ENCODE data around the gene CLIC3.

DNA sequence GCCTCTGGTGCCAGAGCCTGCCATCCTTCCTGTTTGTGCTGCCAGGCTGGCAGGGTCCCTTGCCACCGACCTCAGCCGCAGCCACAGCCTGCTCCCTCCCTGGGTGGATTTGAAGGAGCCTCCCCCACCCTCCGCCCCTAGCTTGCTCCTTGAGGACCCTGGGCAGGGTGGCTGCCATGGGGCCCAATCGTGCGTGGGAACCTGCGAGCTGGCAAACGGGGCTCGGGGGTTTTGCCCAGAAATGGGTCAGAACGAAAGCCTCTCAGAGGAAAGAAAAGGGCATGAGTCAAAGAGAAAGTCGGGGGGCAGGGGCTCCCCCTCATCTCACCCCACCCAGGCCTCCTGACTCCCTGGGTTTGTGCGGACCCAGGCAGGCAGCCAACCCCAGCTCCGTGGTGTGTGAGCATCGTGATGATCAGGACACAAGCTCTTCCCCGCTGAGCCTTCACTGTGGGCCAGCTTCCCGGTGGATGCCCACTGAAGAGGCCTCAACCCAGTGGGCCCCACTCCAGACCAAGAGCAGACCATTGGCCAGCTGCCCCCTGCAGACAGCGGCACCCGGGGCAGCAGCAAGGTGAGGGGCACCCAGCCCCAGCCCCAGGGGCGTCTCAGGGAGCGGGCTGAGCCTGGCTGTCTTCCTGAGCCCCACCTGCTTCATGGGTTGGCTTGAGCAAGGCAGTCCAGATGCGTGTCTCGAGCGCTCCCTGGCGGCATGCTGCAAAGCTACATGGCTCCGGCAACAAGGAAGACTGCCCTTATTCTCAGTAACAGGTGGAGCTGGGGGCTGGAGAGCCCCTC is 38.5 kb upstream of the CLIC3 start:
- TF ChIP-seq, protein P1, sequence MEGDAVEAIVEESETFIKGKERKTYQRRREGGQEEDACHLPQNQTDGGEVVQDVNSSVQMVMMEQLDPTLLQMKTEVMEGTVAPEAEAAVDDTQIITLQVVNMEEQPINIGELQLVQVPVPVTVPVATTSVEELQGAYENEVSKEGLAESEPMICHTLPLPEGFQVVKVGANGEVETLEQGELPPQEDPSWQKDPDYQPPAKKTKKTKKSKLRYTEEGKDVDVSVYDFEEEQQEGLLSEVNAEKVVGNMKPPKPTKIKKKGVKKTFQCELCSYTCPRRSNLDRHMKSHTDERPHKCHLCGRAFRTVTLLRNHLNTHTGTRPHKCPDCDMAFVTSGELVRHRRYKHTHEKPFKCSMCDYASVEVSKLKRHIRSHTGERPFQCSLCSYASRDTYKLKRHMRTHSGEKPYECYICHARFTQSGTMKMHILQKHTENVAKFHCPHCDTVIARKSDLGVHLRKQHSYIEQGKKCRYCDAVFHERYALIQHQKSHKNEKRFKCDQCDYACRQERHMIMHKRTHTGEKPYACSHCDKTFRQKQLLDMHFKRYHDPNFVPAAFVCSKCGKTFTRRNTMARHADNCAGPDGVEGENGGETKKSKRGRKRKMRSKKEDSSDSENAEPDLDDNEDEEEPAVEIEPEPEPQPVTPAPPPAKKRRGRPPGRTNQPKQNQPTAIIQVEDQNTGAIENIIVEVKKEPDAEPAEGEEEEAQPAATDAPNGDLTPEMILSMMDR (IDR thresholded peaks at IDR 0.05; ENCODE audit: low read depth, low read length): peak; percentile 87
- TF ChIP-seq EZH2phosphoT487 (IDR thresholded peaks at IDR 0.05; ENCODE audit: low read depth): no peak
